Prostate gland (tissue), 2 donors: Measurements from ENCODE around the gene UBE2L3. TPM values are rescaled to one million over a fixed set of nuclear protein-coding genes. Genes with fewer than 3 reads are reported as not detected.
"Not testable (repeated sequence)": the region's sequence is repeated elsewhere in the genome, so short reads cannot be mapped to it uniquely, and the experiment has no call there.

Experiments
- DNase-seq: peaks from one replicate; pipeline ENCODE4 v3.0.0-alpha.2; 2019; ENCODE audit warnings: low spot score
- H3K27ac ChIP-seq, 2 donors: fragments of 200-600 bp; sonication (generic); 2 replicates each; pipeline ENCODE4 v1.5.1; 2017 to 2019
- H3K27me3 ChIP-seq: fragments of 200-600 bp; sonication (generic); replicated peaks from 2 replicates; pipeline ENCODE4 v1.5.1; 2019; ENCODE audit not compliant: insufficient read depth
- H3K36me3 ChIP-seq, 2 donors: fragments of 200-600 bp; sonication (generic); 1 replicate in 1 of 2; 2 replicates in 1 of 2; pipeline versions ENCODE4 v1.5.1 to v1.8.1; 2017 to 2019
- H3K4me1 ChIP-seq: fragments of 200-600 bp; sonication (generic); replicated peaks from 2 replicates; pipeline ENCODE4 v1.5.1; 2019
- H3K4me3 ChIP-seq, 2 donors: fragments of 200-600 bp; sonication (generic); 2 replicates each; pipeline ENCODE4 v1.5.1; 2017 to 2019
- H3K9me3 ChIP-seq: fragments of 200-600 bp; sonication (generic); 2 replicates; pipeline ENCODE4 v1.5.1; 2017
- POLR2A ChIP-seq: fragments of 450-650 bp; IDR thresholded peaks from one replicate; pipeline ENCODE4 v1.6.1; 2016; ENCODE audit warnings: antibody characterized with exemption, mild to moderate bottlenecking
- POLR2AphosphoS5 ChIP-seq: sonication (generic); formaldehyde crosslinking; IDR thresholded peaks from one replicate; pipeline ENCODE4 v1.6.1; 2017; ENCODE audit warnings: antibody characterized with exemption
- WGBS: methylation state at CpG from one replicate; pipeline ENCODE4 v1.1.5; 2018; 5-methylcytosine and 5-hydroxymethylcytosine counted together
- intact Hi-C: fragments of 100-400 bp; cut with DNase I; formaldehyde crosslinking; loops from one replicate; pipeline ENCODE4 v1.14.2; 2022
- total RNA-seq, 2 donors: library from RNA; depleted of rRNA; stranded (reverse); fragments of >200 nt; gene quantifications; one replicate each; pipeline ENCODE4 v1.1.0, GENCODE V29; 2016
- TF ChIP-seq, protein P1 (sequence below), 4 experiments: fragments of 200-600 bp in 2 of 4; fragments of 450-650 bp in 2 of 4; sonication (generic) in 2 of 4; IDR thresholded peaks; 1 replicate in 3 of 4; 2 replicates in 1 of 4; pipeline ENCODE4 v1.5.1; 2016 to 2019; ENCODE audit warnings: antibody characterized with exemption in 4 of 4, mild to moderate bottlenecking in 2 of 4, moderate library complexity in 2 of 4

The UBE2L3 gene
- total RNA-seq, 2 donors from 2014 or later: 61.7 to 78.1 TPM

DNA sequence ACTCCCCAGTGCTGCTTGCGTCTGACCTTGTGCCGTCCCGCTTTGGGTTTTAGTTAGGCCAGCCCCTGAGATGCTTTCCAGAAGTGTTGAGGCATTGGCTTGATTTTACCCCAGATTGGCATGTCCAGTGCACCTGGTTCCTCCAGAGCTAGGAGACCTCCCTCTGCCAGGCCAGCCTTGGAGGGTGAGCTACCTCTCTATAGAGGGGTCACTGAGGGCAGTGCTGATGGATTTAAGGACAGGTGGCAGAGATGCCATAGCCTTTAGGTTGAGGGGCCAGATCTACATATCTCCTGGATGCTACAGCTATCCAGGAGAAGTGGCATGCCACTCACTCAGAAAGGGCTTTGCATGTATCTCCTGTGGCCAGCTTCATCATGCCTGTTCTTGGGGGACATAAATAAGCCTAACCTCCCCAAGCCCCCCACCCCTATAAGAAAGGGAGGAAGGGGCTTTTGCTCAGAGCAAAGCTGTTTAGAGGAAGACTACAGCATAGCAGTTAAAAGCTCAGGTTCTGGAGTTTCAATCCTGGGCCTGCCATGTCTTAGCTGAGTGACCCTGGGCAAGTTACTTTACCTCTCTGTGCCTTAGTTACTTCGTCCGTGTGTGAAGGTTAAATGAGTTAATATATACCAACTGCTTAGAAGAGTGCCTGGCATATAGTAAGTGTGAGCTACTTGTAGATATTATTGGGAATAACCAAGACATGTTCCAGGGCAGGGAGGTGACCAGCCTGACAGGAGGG, 6.4 kb downstream of the UBE2L3 start:
- H3K27me3 ChIP-seq: no peaks in the 10 kb centered on the region
- WGBS: 88% methylated on average over 5 of the region's 5 CpGs
- DNase-seq: no peak
- intact Hi-C loops: no loop called here
- H3K4me3 ChIP-seq: no peak overlapping the region
- H3K27ac ChIP-seq: no peak overlapping the region
- no peaks in the 10 kb centered on the region for H3K36me3 ChIP-seq
- H3K4me1 ChIP-seq: peaks cover 23% of the 10 kb centered on the region
- no peaks in the 10 kb centered on the region for H3K9me3 ChIP-seq
- TF ChIP-seq POLR2A: no peak
- TF ChIP-seq POLR2AphosphoS5: no peak
- TF ChIP-seq, protein P1, sequence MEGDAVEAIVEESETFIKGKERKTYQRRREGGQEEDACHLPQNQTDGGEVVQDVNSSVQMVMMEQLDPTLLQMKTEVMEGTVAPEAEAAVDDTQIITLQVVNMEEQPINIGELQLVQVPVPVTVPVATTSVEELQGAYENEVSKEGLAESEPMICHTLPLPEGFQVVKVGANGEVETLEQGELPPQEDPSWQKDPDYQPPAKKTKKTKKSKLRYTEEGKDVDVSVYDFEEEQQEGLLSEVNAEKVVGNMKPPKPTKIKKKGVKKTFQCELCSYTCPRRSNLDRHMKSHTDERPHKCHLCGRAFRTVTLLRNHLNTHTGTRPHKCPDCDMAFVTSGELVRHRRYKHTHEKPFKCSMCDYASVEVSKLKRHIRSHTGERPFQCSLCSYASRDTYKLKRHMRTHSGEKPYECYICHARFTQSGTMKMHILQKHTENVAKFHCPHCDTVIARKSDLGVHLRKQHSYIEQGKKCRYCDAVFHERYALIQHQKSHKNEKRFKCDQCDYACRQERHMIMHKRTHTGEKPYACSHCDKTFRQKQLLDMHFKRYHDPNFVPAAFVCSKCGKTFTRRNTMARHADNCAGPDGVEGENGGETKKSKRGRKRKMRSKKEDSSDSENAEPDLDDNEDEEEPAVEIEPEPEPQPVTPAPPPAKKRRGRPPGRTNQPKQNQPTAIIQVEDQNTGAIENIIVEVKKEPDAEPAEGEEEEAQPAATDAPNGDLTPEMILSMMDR (IDR thresholded peaks at IDR 0.05): no peak

DNA sequence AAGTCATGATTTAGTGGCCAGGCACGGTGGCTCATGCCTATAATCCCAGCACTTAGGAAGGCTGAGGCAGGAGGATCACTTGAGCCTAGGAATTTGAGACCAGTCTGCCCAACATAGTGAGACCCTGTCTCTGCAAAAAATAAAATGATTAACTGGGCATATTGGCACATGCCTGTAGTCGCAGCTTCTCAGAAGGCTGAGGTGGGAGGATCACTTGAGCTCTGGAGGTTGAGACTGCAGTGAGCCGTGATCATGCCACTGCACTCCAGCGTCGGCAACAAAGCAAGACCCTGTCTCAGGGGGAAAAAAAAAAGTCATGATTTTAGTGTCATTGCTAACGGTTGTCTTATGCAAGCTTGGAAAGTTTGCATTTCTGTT, 11.9 kb downstream of the UBE2L3 start:
- Histone ChIP-seq H3K27me3 (no peaks in the 10 kb centered on the region), H3K4me3 (no peak overlapping the region), H3K4me1 (peaks cover 28% of the 10 kb centered on the region), H3K27ac (peak overlapping the region; percentile 33 to 54), H3K9me3 (no peaks in the 10 kb centered on the region), H3K36me3 (no peaks in the 10 kb centered on the region)
- TF ChIP-seq POLR2AphosphoS5 (no peak), POLR2A (no peak)
- TF ChIP-seq, protein P1 (IDR thresholded peaks at IDR 0.05): no peak
- intact Hi-C loops: no loop called here
- no peak for DNase-seq
- WGBS: 33% methylated on average over 6 of the region's 6 CpGs

DNA sequence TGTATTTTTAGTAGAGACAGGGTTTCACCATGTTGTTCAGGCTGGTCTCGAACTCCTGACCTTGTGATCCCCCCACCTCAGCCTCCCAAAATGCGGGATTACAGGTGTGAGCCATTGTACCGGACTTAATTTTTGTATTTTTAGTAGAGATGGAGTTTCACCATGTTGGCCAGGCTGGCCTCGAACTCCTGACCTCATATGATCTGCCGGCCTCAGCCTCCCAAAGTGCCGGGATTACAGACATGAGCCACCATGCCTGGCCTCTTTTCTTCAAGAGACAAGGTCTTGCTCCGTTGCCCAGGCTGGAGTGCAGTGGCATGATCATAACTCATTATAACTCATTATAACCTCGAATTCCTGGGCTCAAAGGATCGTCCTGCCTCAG, 13.1 kb downstream of the UBE2L3 start:
- Histone ChIP-seq H3K4me1 (peaks cover 25% of the 10 kb centered on the region), H3K27ac (peak overlapping the region; percentile 40 to 54)
- H3K4me3 ChIP-seq, H3K36me3 ChIP-seq, H3K27me3 ChIP-seq, intact Hi-C loops, H3K9me3 ChIP-seq, DNase-seq: not testable (repeated sequence)
- 91% methylated on average over 9 of the region's 9 CpGs for WGBS

DNA sequence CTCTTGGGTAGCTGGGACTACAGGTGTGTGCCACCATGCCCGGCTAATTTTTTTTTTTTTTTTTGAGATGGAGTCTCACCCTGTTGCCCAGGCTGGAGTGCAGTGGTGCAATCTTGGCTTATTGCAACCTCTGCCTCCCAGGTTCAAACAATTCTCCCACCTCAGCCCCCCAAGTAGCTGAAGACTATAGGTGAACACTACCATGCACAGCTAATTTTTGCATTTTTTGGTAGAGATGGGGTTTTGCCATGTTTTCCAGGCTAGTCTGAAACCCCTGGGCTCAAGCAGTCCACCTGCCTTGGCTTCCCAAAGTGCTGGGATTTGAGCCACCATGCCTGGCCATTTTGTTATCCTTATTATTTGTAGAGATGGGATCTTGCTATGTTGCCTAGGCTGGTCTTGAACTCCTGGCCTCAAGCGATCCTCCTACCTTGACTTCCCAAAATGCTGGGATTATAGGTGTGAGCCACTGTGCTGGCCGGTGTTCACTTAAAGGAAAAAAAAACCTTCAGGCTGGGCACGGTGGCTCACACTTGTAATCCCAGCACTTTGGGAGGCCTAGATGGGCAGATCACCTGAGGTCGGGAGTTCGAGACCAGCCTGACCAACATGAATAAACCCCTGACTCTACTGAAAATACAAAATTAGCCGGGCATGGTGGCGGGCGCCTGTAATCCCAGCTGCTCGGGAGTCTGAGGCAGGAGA, 13.6 kb downstream of the UBE2L3 start:
- intact Hi-C loops, H3K27me3 ChIP-seq, H3K9me3 ChIP-seq, DNase-seq, H3K36me3 ChIP-seq, H3K4me3 ChIP-seq: not testable (repeated sequence)
- Histone ChIP-seq H3K4me1 (peaks cover 25% of the 10 kb centered on the region), H3K27ac (peak overlapping the region in 1 of 2 donors; percentile 54)
- WGBS: 89% methylated on average over 10 of the region's 10 CpGs

DNA sequence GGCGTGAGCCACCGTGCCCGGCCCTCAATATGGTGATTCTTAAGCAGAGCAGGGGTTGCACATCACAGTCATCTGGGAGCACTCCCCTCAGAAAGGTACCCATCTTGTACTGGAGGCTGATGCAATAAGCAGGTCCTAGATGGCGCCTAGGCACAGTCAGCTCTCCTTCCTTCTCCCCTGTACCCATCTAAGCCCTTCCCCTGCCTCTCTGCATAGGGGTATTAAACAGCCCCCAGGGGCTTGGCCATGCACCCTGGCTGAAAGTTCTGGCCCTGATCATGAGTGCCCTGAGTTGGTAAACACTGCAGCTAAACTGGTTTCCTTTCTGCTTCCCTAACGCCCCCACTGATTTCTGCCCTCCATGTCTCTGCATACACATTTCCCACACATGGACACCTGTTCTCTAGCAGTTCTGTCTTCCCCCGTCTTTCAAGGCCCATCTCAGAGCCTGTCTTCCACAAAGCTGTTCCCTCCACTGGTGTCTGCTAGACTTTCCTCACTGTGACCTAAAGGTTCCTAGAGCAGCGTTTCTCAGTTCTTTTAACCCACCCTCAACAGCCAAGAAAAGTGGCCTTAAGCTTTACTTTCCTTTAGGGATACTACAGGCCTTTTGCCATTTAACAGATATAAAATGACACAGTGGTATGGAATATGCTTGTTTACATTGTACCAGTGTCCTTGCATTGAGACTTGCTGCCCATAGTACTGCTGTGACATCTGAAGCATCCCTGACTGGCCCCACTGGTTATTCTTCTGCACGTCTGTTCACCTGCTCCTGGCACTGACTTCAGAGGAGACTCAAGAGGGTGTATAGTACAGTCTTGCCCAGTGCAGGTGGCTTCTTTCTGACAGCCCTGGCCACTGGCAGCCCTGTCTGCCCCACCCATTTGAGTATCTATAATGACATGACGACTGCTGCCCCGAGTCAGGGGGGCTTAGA, 15.6 kb downstream of the UBE2L3 start:
- Histone ChIP-seq H3K36me3 (no peaks in the 10 kb centered on the region), H3K4me3 (no peak overlapping the region), H3K9me3 (no peaks in the 10 kb centered on the region), H3K27ac (peak overlapping the region in 1 of 2 donors; percentile 34), H3K4me1 (peaks cover 25% of the 10 kb centered on the region), H3K27me3 (no peaks in the 10 kb centered on the region)
- DNase-seq: peak; percentile 69
- intact Hi-C loops: no loop called here
- TF ChIP-seq POLR2AphosphoS5: peak; percentile 32
- TF ChIP-seq, protein P1 (IDR thresholded peaks at IDR 0.05): no peak
- 49% methylated on average over 10 of the region's 10 CpGs for WGBS
